ENCODE measurements around the gene OPTN. TPM values are rescaled to one million over a fixed set of nuclear protein-coding genes. Genes with fewer than 3 reads are reported as not detected.

Gene OPTN
- total RNA-seq, 1 experiment from 2014 or later, result 48.9 TPM

GRCh38 chr10:13086056-13086455 lies 13.9 kb upstream of the OPTN start:
- H3K9me3 Mint-ChIP-seq (ENCODE audit: low read depth, unreplicated experiment), result peaks cover 6% of the 10 kb centered on the region
- intact Hi-C loops (cut with micrococcal nuclease; ENCODE audit: unreplicated experiment), result no loop called here
- no TSS peak for BruUV-seq (replicated peaks)
- DNase-seq, result no peak
- CTCF ChIA-PET, result interaction anchor here (0.7 kb wide), 1 partner anchor 84 kb away, joined by 4 read pairs; no protein-coding TSS in a partner anchor
- no peak overlapping the region for H3K27ac Mint-ChIP-seq (ENCODE audit: unreplicated experiment)
- no peak overlapping the region for H3K4me3 Mint-ChIP-seq (ENCODE audit: low read depth, unreplicated experiment)
- peaks cover 11% of the 10 kb centered on the region for H3K4me1 Mint-ChIP-seq (ENCODE audit: low read depth, unreplicated experiment)
- H3K36me3 Mint-ChIP-seq (ENCODE audit: insufficient read depth, unreplicated experiment), result no peaks in the 10 kb centered on the region
- H3K27me3 Mint-ChIP-seq (ENCODE audit: unreplicated experiment), result peaks cover 7% of the 10 kb centered on the region
- TF ChIP-seq, protein P1, sequence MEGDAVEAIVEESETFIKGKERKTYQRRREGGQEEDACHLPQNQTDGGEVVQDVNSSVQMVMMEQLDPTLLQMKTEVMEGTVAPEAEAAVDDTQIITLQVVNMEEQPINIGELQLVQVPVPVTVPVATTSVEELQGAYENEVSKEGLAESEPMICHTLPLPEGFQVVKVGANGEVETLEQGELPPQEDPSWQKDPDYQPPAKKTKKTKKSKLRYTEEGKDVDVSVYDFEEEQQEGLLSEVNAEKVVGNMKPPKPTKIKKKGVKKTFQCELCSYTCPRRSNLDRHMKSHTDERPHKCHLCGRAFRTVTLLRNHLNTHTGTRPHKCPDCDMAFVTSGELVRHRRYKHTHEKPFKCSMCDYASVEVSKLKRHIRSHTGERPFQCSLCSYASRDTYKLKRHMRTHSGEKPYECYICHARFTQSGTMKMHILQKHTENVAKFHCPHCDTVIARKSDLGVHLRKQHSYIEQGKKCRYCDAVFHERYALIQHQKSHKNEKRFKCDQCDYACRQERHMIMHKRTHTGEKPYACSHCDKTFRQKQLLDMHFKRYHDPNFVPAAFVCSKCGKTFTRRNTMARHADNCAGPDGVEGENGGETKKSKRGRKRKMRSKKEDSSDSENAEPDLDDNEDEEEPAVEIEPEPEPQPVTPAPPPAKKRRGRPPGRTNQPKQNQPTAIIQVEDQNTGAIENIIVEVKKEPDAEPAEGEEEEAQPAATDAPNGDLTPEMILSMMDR (IDR thresholded peaks at IDR 0.05; ENCODE audit: unreplicated experiment), result no peak

- no peak for DNase-seq
- no TSS peak for BruUV-seq (replicated peaks)
- Mint-ChIP-seq H3K4me1 (ENCODE audit: low read depth, unreplicated experiment) (peaks cover 11% of the 10 kb centered on the region), H3K9me3 (ENCODE audit: low read depth, unreplicated experiment) (peaks cover 6% of the 10 kb centered on the region), H3K27me3 (ENCODE audit: unreplicated experiment) (peaks cover 23% of the 10 kb centered on the region), H3K36me3 (ENCODE audit: insufficient read depth, unreplicated experiment) (no peaks in the 10 kb centered on the region), H3K27ac (ENCODE audit: unreplicated experiment) (no peak overlapping the region), H3K4me3 (ENCODE audit: low read depth, unreplicated experiment) (no peak overlapping the region)
- CTCF ChIA-PET, result no interaction called here
- TF ChIP-seq, protein P1 (IDR thresholded peaks at IDR 0.05; ENCODE audit: unreplicated experiment), result no peak
- intact Hi-C loops (cut with micrococcal nuclease; ENCODE audit: unreplicated experiment), result no loop called here
Measured at GRCh38 chr10:13087601-13087985, 12.4 kb upstream of the OPTN start.

DNA sequence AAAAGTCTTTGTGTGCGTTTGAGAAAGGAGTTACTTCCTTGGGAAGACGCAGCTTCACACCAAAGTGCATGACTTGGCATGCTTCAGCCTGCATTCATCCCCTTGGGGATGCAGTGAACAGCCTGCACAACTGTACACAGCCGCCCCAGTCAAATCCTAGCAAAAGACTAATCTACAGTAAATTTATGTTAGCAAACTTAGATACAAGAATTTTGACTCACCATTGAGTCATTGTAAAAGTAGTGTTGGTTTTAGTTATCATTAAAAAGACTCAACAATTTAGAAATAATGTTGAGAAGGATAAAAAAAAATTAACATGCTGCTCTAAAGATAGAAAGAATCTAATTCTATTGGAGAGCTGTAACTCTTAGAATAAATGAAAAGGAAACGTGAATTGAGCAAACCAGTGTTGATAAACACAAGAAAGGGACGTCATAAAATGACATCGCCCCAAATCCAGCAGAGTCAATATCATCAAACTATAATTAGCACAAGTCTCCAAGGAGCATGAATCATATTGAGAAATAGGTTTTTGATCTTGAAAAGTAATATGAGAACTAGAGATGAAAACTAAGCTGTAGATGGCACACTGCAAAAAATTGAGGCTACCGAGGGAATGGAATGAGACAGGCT lies 11.9 kb upstream of the OPTN start:
- TF ChIP-seq, protein P1 (IDR thresholded peaks at IDR 0.05; ENCODE audit: unreplicated experiment), result no peak
- Mint-ChIP-seq H3K27me3 (ENCODE audit: unreplicated experiment) (peaks cover 24% of the 10 kb centered on the region), H3K4me1 (ENCODE audit: low read depth, unreplicated experiment) (peaks cover 11% of the 10 kb centered on the region), H3K36me3 (ENCODE audit: insufficient read depth, unreplicated experiment) (no peaks in the 10 kb centered on the region), H3K4me3 (ENCODE audit: low read depth, unreplicated experiment) (peak overlapping the region; percentile 3), H3K27ac (ENCODE audit: unreplicated experiment) (peak overlapping the region; percentile 3), H3K9me3 (ENCODE audit: low read depth, unreplicated experiment) (peaks cover 6% of the 10 kb centered on the region)
- intact Hi-C loops (cut with micrococcal nuclease; ENCODE audit: unreplicated experiment), result no loop called here
- CTCF ChIA-PET, result no interaction called here
- BruUV-seq (replicated peaks), result no TSS peak
- DNase-seq, result no peak

DNA sequence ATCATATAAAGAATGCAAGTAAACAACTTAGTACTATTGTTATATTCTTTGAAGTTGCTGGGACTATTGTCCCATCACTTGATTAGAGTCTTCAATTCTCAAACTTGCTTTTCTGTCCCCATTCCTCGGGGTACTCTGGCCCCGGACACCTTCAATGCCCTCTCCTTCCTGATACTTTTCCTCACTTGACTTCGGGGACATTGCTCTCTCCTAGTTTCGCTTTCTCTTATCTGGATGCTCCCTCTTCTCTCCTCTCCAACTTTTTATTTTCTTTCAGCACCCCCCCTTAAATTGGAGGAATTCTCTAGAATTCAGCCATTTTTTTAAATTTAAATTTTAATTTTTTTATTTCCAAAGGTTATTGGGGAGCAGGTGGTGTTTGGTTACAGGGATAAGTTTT lies 10.6 kb upstream of the OPTN start:
- peaks cover 24% of the 10 kb centered on the region for H3K27me3 Mint-ChIP-seq (ENCODE audit: unreplicated experiment)
- peaks cover 11% of the 10 kb centered on the region for H3K4me1 Mint-ChIP-seq (ENCODE audit: low read depth, unreplicated experiment)
- BruUV-seq (replicated peaks), result no TSS peak
- H3K36me3 Mint-ChIP-seq (ENCODE audit: insufficient read depth, unreplicated experiment), result no peaks in the 10 kb centered on the region
- no peak overlapping the region for H3K4me3 Mint-ChIP-seq (ENCODE audit: low read depth, unreplicated experiment)
- DNase-seq, result no peak
- CTCF ChIA-PET, result no interaction called here
- H3K27ac Mint-ChIP-seq (ENCODE audit: unreplicated experiment), result no peak overlapping the region
- TF ChIP-seq, protein P1 (IDR thresholded peaks at IDR 0.05; ENCODE audit: unreplicated experiment), result no peak
- intact Hi-C loops (cut with micrococcal nuclease; ENCODE audit: unreplicated experiment), result no loop called here
- H3K9me3 Mint-ChIP-seq (ENCODE audit: low read depth, unreplicated experiment), result peaks cover 3% of the 10 kb centered on the region
